GM19239 (cell line): ENCODE measurements around the gene CHST8.

Experiments used
- DNase-seq: peaks from one replicate; pipeline ENCODE4 v3.0.0; 2011; ENCODE audit warnings: low spot score; ENCODE audit not compliant: insufficient read length
- FAIRE-seq: peaks from 2 replicates; lab custom pipeline; 2011; peaks lifted over from hg19 to GRCh38; lab: Jason Lieb, UNC

Gene CHST8

DNA sequence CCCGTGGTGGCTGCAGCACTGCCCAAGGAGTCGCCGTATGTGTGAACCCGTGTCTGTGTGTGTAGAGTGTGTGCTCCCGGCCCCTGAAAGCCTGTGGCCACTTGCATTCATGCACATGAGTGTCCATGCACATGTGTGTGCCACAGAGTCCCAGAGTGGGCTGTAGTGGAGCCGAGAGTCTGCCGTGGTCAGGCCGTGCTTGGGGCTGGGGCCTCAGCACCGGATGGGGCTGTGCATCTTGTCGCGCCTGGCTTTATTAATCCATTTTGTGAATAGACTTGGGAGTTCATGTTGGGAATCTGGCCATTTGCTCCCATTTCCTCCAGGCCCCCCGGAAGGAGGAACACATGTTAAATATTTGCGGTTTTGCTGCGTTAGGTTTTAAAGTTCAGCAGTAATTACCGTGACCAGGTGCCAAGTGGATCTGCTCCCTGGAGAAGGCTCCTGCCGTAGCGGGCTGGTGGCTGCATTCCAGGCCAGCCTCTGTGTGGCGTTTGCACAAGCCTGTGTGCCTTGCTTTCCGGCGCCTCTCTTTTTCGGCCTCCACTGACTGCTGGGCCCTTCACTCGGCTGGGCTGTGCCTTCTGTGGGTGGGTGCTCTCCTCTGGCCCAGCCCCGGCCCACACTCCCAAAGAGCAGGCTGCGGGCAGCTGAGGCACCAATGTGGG is 105.7 kb downstream of the CHST8 start:
- no peak for DNase-seq
- FAIRE-seq: no peak

DNA sequence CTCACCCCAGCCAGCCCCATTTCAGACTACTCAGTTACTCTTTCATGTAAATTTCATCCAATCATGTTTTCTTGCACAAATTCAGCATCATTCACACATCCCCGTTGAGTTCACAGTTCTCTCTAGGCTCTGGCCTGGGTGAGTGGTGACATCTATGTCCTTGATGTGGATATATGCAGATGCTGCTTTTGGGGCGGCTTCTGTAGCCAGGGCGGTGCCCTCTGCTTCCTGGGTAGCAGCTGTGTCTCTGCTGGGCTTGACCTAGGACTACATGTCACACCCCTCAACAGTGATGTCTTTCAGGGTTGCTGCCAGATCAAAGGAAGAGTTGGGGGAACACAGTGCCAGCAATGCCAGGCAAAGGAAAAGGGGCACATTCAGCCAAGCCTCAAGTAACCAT is 106.4 kb downstream of the CHST8 start:
- FAIRE-seq: no peak
- no peak for DNase-seq

DNA sequence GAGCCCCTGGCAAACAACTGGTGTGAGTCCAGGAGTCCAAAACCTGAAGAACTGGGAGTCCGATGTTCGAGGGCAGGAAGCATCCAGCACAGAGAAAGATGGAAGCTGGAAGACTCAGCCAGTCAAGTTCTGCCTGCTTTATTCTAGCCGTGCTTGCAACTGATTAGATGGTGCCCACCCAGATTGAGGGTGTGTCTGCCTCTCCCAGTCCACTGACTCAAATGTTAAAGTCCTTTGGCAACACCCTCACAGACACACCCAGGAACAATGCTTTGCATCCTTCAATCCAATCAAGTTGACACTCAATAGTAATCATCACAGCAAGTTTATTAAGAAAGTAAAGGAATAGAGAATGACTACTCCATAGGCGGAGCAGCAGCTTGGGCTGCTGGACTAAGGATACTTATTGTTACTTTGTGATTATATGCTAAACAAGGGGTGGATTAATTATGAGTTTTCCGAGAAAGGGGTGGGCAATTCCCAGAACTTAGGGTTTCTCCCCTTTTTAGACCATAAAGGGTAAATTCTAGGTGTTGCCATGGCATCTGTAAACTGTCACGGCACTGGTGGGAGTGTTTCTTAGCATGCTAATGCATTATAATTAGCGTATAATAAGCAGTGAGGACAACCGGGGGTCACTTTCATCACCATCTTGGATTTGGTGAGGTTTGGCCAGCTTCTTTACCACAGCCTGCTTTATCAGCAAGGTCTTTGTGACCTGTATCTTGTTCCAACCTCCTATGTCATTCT is 109.3 kb downstream of the CHST8 start:
- DNase-seq: no peak
- no peak for FAIRE-seq

DNA sequence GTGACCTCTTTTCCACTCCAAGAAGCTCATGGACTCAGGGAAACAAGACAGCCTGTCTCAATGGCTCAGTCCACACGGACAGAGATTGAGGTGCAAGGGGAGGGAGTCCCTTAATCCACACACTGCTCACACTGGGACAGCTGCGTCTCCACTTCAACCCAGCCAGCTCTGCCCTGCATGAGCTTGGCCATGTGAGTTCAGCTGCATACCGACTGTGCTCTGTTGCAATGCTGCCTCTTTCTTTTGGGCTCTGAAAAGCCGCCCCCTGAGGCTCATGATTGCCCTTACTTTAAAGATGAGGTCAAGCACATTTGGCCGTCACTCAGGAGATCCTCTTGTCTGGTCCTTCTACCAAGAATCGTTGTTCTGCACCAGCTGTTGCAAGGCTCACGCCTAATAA is 110.1 kb downstream of the CHST8 start:
- DNase-seq: no peak
- no peak for FAIRE-seq

DNA sequence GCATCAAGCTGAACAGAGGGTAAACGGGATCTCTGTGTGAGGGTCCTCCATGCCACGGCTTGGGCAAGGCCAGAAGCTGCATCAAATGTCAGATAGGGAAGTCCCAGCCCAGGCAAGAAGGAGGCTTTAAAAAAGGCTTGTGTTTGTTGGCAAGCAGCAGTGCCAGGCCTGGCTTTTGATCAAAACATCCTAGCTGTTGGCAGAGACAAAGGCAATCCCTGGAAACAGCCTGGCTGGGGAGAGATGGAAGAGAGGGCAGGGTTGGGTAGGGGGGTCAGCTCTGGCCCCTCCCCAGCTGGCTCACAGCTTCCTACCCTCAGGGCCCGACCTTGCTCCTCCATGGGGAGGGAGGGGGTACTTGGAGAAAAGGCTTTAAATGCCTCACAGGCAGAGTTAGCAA is 113.2 kb downstream of the CHST8 start:
- DNase-seq: no peak
- FAIRE-seq: no peak

DNA sequence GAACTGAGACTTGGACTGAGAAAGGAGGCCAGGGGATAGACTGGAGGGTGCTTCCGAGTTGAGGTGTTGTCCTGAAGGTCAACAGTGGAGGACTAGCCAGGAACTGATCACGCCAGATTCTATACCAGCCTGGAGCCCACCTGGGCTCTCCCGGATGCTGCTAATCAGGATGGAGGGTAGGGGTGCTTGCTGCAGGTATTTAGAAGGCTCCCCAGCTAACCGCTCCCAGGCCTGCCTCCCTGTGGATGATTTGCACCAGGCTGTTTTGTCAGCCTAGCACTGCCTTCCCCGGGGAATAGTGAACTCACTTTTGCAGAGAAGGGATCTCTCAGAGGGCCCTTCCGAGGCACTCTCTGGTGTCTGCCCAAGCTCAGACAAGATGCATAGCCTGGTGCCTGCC is 114.4 kb downstream of the CHST8 start:
- DNase-seq (no peak), FAIRE-seq (no peak)

DNA sequence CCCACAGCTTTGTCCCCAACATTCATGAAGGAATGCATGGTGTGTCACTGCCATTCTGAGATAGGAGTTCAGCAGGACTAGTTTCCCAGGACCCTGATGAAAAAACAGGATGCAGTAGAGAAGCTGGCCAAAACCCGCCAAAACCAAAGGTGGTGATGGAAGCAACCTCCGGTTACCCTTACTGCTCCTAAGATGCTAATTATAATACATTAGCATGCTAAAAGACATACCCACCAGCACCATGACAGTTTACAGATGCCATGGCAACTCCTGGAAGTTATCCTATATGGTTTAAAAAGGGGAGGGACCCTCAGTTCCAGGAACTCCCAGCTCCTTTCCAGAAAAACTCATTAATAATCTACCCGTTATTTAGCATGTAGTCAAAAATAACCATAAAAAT is 115.0 kb downstream of the CHST8 start:
- no peak for DNase-seq
- no peak for FAIRE-seq

DNA sequence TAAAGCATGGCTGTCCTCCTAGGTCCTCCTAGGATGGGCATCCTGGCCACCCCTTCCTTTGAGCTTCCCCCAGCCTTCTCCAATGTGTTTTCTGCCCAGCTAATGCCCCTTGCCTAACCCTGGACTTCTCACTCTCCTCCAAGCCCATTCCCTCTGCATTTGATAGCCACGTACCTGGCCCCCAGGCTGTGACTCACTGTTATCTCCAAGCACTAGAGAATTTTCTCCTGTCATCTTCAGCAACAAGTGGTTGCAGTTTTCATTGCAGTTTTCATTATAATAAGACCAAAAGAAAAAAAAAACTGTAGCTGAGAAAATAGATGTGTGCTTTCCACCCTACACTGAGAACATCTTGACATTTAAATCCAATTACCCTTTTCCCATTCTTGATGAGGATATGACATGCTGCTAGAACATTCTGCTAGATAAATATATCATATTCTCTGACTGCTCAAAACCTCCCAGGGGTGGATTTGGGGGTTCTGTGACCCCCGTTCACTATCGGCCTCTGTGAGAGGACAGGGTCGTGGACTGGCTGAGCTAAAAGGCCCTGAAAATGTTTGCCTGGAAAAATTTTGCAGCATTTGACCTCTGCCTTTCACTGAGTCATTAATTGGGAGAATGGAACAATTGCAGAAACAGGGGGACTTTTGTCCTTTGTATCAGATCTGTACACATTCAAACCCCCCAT is 116.1 kb downstream of the CHST8 start:
- FAIRE-seq: no peak

DNA sequence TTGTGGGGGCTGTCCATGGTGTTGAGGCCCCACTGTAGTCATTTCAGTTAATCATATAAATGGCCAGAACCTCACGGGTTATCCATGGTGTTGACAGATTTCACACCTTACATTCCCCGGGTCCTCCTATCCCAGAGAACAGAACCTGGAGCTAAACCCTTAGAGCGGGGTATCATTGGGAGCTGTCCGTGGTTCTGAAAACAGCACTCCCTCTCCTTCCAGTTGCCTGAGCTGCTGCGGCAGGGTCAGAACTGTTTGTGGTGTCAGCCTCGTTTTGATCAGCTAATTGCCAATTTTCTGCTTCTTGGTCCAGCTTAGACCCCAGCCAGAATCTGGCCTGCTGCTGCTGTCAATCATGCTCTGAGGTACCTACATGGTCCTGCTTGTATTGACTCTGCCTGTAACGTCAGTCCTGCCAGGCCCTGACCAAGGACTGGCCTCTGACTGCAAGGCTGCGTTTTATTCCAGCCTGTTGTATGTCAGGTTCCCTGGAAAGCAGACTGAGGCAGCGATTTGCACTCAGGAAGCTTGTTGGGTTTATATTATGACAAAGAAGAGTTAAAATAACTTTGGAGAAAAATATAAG is 119.2 kb downstream of the CHST8 start:
- FAIRE-seq (no peak), DNase-seq (no peak)

More for the DNA sequence above, 116.1 kb downstream of the CHST8 start:
- DNase-seq: no peak

DNA sequence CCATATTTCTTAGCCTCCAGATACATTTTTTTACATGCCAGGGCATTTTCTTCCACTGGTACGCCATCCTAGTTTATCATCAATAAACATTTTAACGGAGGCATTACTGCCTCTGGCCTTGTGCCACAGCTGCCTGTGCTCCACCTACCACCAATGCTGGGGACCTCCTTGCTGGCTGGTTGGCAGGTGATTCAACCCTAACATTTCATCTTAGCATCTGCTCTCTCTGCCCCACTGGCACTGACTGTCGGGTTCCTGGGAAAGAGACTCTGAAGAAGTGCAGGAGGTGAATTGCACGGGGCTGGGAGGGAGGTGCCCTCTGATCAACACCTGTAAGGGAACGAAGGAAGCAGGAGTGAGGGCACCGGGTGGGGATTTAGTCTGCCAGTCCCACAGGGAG is 123.5 kb downstream of the CHST8 start:
- DNase-seq: no peak
- FAIRE-seq: no peak

DNA sequence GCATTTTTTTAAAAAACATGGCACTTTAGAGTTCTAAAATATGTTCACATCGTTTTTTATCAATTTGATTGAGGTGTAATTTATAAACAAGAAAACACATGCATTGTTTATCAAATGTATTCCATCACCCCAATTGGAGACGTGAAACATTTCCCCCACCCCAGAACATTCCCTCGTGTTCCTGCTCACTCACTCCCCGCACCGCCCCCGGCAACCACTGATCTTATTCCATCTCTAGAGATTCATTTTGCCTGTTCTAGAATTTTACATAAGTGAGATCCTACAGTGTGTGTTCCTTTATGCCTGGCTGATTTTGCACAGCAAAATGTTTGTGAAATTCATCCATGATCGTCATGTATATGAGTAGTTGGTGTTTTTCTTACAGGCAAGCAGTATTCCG is 124.4 kb downstream of the CHST8 start:
- FAIRE-seq (no peak), DNase-seq (no peak)

DNA sequence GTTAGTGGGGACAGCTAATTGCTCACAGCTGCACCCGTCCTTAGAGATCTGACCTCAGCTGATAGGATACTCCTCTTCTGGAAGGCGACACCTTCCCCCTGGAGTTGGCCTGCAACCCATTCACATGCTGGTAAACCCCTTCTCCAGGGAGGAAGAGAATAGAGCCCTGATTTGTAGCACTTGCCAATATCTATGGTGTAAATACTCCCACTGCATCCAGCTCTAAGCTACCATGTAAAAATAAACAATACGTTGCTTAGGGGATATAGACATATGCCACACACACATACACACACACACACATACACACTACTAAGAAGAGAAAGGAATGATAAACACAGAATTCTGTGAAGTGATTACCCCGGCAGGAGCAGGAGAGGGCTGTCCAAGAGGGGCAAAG is 125.5 kb downstream of the CHST8 start:
- DNase-seq (no peak), FAIRE-seq (no peak)

DNA sequence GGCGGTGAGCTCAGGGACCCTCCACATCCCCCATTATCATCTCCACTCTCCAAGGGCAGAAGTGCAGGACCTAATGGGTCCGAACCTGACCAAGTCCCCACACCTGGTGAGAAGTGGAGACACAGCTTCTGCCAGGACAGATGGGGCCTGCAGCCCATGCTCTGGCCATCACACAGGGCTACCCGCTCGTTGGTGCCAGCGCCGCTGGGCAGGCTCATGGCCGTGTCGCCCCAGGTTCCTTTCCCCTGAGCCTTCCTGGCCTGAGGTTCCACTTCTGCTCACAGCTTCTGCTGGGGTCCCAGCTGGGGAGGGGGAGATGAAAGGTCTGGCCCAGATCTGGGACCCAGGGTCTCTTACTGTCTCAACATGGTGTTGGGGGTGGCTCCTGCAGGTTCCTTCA is 126.5 kb downstream of the CHST8 start:
- FAIRE-seq: no peak
- DNase-seq: no peak

DNA sequence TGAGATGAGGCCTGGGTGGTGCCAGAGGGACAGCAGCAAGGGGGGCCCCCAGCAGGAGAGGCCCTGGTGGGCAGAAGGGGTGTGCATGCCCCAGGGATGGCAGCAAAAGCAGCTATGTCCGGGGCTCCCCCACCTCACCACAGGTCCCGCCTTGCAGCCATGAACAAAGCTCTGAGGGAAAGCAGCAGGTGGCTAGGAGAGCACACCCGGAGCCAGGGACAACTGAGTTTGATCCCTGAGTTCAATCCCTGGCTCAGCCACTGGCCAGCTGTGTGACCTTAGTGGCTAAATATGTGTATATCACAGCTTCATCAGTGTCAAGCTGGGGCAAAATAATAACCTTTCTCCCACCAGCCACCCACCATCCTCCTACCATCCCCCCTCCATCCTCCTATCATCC is 127.3 kb downstream of the CHST8 start:
- FAIRE-seq: no peak
- no peak for DNase-seq

DNA sequence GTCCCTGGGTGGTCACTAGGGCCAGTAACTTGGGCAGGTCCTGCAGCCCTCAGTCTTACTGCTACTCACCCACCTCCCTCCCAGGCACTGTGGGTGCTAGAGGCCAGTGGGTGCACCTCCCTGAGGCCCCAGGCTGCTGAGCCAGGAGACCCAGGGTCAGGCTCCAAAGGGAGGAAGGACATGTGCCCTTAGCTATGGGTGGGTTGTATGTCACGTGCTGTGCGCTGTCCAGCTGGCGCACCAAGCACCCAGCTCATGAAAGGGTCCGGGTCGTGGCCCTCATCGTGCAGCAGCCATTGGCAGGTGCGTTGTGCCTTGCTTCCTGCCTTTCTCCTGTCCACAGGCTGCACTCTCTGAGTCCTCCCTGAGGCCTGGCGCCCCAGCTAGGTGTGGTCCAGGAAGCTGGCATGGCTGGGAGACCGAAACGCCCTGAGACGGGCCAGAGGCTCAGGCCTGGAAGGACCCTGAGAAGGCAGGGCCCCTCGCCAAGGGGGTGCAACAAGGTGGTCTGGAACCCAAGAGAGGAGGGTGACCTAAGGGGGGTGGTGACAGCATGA is 127.9 kb downstream of the CHST8 start:
- FAIRE-seq (no peak), DNase-seq (no peak)

DNA sequence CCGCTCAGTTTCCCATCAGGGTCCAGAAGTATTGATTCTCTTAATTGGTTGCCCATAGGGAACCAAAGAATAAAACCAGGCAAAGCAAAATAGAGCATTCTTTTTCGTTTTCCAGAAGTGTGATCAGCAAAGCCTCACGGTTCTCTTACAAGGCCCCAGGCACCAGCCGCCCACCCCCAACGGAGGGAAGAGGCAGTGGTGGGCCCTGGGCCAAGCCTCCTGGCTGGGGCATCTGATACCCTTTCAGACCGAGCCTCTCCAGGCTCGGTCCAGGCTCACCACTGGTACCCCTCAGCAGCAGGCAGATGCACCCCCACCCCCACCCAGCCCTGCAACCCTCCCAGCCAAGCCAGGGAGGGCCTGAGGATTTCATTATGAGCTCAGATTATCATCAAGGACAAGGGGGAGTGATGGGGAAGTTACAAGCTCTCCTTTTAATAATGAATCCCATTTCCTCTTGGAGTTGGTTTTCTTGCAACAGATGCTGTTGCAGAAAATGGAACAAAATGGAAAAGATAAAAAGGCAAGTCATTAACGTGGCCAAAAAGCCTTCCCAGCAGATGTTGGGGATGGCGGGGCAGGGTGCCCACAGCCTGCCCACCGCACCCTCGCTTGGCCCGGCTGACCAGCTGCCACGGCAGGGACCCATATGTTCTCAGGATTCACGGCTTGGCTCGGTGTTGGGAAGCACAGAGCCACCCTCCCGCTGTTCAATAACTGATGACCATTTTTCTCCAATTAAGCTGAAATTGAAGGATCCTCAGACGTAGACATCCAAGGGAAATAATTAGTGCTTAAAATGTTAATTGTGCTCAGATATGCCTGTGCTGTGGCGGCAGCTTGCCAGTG is 129.1 kb downstream of the CHST8 start:
- DNase-seq (no peak), FAIRE-seq (no peak)

DNA sequence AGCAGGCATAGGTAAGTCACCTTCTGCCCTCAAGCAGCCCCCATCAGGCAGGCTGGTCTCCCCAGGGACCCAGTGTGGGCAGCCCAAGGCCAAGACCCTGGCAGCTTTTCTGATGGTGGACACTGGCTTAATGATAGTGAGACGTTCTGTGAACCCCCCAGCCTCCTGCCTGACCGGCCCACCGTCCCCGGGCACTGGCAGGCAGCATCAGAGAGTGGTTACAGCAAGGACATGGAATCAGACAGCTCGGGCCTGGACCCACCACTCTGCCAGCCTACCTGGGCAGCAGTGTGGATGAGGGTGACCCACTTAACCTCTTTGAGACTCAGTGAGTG is 129.7 kb downstream of the CHST8 start:
- DNase-seq (no peak), FAIRE-seq (no peak)

DNA sequence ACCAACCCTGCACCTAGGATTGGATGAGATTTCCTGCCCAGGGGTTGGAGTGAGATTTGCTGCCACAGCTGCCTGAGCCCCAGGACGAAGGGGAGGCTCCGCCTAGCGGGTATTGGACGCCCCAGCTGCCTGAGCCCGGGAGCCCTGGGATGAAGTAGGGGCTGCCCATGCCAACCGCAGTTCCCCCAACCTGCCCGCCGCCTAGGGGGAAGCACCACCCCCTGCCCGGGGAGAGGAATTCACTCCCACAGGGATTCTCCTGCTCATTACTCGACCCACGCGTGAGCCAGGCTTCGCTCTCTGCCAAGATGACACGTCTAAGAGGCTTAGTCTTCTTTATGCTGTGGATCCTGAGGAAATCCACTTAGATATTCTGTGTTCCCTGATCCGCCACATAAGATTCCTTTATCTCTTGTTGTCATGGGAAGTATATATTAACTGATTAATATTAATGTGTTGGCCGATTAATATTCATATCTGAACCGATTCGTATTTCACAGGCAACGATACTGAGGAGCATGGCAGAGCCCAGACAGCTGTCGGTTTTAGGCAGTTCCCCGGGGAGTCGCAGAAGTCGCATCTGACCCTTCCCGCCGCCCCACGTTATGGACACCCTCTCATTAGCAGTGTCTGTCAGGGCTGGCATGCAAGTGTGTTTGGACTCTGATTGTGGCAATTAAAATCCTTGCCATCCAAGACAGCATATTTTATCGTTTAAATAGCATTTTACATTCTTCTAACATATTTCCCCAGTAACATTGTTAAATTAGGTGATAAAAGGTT is 130.5 kb downstream of the CHST8 start:
- FAIRE-seq (no peak), DNase-seq (no peak)

DNA sequence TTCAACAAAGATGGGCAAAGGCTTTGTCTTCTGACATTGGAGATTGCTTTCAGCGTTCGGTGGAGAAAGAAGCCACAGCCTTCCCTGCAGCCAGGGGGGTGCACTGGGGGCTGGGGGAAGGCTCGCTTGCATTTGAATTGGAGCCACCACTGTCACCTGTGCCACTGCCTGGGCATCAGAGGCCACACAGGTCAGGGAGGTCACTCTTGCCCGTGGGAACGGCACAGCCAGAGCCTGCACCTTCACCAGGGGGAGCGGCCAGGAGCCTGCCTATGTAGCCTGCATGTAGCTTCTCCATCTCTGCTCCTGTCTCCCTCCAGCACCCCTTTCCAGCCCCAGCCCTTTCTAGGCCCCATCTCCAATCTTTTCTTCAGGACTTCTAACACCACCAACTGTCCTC is 131.2 kb downstream of the CHST8 start:
- FAIRE-seq (no peak), DNase-seq (no peak)
